ENCODE results near the gene APOH.

Gene APOH

GRCh38 chr17:66228887-66229782, at the start of gene APOH:
APOH (minus strand) TSS chr17:66229415; CDS start chr17:66229379, 36 bp downstream.
- in situ Hi-C loops (cut with MboI; ENCODE audit: low sequenced_read_pairs, unreplicated experiment), result no loop called here
- no peak for TF ChIP-seq CTCF (IDR thresholded peaks at IDR 0.05; ENCODE audit: borderline replicate concordance, control extremely low read depth, extremely low read depth, insufficient read depth, missing control alignments)
- no peak for DNase-seq (ENCODE audit: low spot score)

- DNase-seq (ENCODE audit: low spot score), result no peak
- in situ Hi-C loops (cut with MboI; ENCODE audit: low sequenced_read_pairs, unreplicated experiment), result no loop called here
- no peak for TF ChIP-seq CTCF (IDR thresholded peaks at IDR 0.05; ENCODE audit: borderline replicate concordance, control extremely low read depth, extremely low read depth, insufficient read depth, missing control alignments)
Observed at GRCh38 chr17:66277191-66277590, 48.0 kb upstream of the APOH start.

GRCh38 chr17:66276328-66276937, 47.2 kb upstream of the APOH start:
- no peak for DNase-seq (ENCODE audit: low spot score)
- in situ Hi-C loops (cut with MboI; ENCODE audit: low sequenced_read_pairs, unreplicated experiment), result no loop called here
- TF ChIP-seq CTCF (IDR thresholded peaks at IDR 0.05; ENCODE audit: borderline replicate concordance, control extremely low read depth, extremely low read depth, insufficient read depth, missing control alignments), result no peak

GRCh38 chr17:66275651-66276050, 46.4 kb upstream of the APOH start:
- in situ Hi-C loops (cut with MboI; ENCODE audit: low sequenced_read_pairs, unreplicated experiment), result no loop called here
- no peak for DNase-seq (ENCODE audit: low spot score)
- no peak for TF ChIP-seq CTCF (IDR thresholded peaks at IDR 0.05; ENCODE audit: borderline replicate concordance, control extremely low read depth, extremely low read depth, insufficient read depth, missing control alignments)

GRCh38 chr17:66273586-66273848, 44.3 kb upstream of the APOH start:
- TF ChIP-seq CTCF (IDR thresholded peaks at IDR 0.05; ENCODE audit: borderline replicate concordance, control extremely low read depth, extremely low read depth, insufficient read depth, missing control alignments), result no peak
- no peak for DNase-seq (ENCODE audit: low spot score)
- in situ Hi-C loops (cut with MboI; ENCODE audit: low sequenced_read_pairs, unreplicated experiment), result no loop called here

GRCh38 chr17:66272811-66273585, 43.8 kb upstream of the APOH start:
- in situ Hi-C loops (cut with MboI; ENCODE audit: low sequenced_read_pairs, unreplicated experiment), result no loop called here
- DNase-seq (ENCODE audit: low spot score), result no peak
- no peak for TF ChIP-seq CTCF (IDR thresholded peaks at IDR 0.05; ENCODE audit: borderline replicate concordance, control extremely low read depth, extremely low read depth, insufficient read depth, missing control alignments)
